Right lobe of liver (tissue), 4 donors: ENCODE measurements around the gene UBL7.

Experiments
- POLR2A ChIP-seq: fragments of 450-650 bp; IDR thresholded peaks from one replicate; pipeline ENCODE4 v1.6.1; 2017; ENCODE audit warnings: antibody characterized with exemption, mild to moderate bottlenecking
- TF ChIP-seq, protein P1 (sequence below), 4 donors: fragments of 200-600 bp in 3 of 4; fragments of 450-650 bp in 1 of 4; IDR thresholded peaks; one replicate each; pipeline versions ENCODE4 v1.5.1 to v1.8.0; 2016 to 2022; ENCODE audit warnings: antibody characterized with exemption in 4 of 4, mild to moderate bottlenecking in 2 of 4
- donor health status: DM: no; HTN: no; CAD: no.
- donor health status: DM: no; HTN: no; CAD: no.
- donor health status: DM: no; HTN: yes; CAD: no.

- TF ChIP-seq, protein P1, sequence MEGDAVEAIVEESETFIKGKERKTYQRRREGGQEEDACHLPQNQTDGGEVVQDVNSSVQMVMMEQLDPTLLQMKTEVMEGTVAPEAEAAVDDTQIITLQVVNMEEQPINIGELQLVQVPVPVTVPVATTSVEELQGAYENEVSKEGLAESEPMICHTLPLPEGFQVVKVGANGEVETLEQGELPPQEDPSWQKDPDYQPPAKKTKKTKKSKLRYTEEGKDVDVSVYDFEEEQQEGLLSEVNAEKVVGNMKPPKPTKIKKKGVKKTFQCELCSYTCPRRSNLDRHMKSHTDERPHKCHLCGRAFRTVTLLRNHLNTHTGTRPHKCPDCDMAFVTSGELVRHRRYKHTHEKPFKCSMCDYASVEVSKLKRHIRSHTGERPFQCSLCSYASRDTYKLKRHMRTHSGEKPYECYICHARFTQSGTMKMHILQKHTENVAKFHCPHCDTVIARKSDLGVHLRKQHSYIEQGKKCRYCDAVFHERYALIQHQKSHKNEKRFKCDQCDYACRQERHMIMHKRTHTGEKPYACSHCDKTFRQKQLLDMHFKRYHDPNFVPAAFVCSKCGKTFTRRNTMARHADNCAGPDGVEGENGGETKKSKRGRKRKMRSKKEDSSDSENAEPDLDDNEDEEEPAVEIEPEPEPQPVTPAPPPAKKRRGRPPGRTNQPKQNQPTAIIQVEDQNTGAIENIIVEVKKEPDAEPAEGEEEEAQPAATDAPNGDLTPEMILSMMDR (IDR thresholded peaks at IDR 0.05), result no peak
- TF ChIP-seq POLR2A, result no peak
These were observed 62.8 kb downstream of the UBL7 start for GRCh38 chr15:74398183-74398582.
